ENCODE data around the gene ARMCX2.

DNA sequence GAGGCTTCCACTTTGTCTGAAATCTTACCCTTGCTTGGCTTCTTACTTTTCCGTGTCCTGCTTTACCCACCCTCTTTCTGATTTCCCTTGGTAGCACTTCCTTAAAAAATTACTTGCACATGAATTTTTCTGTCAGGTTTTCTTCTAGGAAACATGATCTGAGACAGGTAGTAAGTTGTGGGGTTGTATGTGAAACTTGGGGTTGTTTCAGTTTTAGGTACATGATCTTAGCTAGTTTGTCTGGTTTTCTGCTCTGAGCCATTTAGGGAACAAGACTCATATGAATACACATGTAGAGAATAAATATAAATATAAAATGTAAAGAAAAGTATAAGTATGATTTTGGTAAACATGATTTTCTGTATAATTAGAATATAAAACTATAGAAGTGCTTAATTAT lies 17.4 kb upstream of the ARMCX2 start:
- TF ChIP-seq CTCF (conservative IDR thresholded peaks at IDR 0.05 in 1 of 2, IDR thresholded peaks at IDR 0.05 in 1 of 2; ENCODE audit: extremely low read depth in 1 of 2, insufficient read depth in 1 of 2, low read depth in 1 of 2, low read length in 2 of 2) (no peak), EZH2 (IDR thresholded peaks at IDR 0.05; ENCODE audit: borderline replicate concordance, low read length) (no peak)
